GM12878 (cell line): ENCODE results near the gene MDFIC. TPM values are rescaled to one million over a fixed set of nuclear protein-coding genes. Genes with fewer than 3 reads are reported as not detected.

Experiments
- CHD4 ChIP-seq: fragments of 200-600 bp; sonication (generic); IDR thresholded peaks from 2 replicates; pipeline ENCODE4 v1.6.1; 2016; ENCODE audit warnings: mild to moderate bottlenecking
- HSF1 ChIP-seq: fragments of 150-350 bp; IDR thresholded peaks from 2 replicates; pipeline ENCODE4 v1.6.1; 2014; ENCODE audit warnings: mild to moderate bottlenecking, low read depth, low read length
- LARP7 ChIP-seq: fragments of 450-650 bp; IDR thresholded peaks from 2 replicates; pipeline ENCODE4 v1.6.1; 2017; ENCODE audit warnings: mild to moderate bottlenecking
- MLLT1 ChIP-seq: fragments of 450-650 bp; IDR thresholded peaks from 2 replicates; pipeline ENCODE4 v1.6.1; 2016; ENCODE audit warnings: mild to moderate bottlenecking
- NFIC ChIP-seq: IDR thresholded peaks from 2 replicates; pipeline ENCODE4 v1.6.1; 2012; ENCODE audit warnings: low read depth, mild to moderate bottlenecking, inconsistent platforms, low read length, moderate library complexity
- RAD51 ChIP-seq: fragments of 450-650 bp; IDR thresholded peaks from 2 replicates; pipeline ENCODE4 v1.6.1; 2016; ENCODE audit warnings: moderate library complexity, mild to moderate bottlenecking, inconsistent platforms
- REST ChIP-seq: IDR thresholded peaks from 2 replicates; pipeline ENCODE4 v1.6.1; 2012; ENCODE audit warnings: mild to moderate bottlenecking, low read depth, low read length
- SRF ChIP-seq, 2 experiments: IDR thresholded peaks; 2 replicates each; pipeline ENCODE4 v1.6.1; 2011; ENCODE audit warnings: low read depth in 2 of 2, low read length in 2 of 2, mild to moderate bottlenecking in 1 of 2, moderate library complexity in 1 of 2
- polyA plus RNA-seq, 11 experiments: library from polyadenylated mRNA; depleted of rRNA in 4 of 11; unstranded in 6 of 11; stranded (reverse) in 5 of 11; fragments of >200 nt; fragmentation: Nextera tagmentation in 4 of 11; fragmentation: Illumina TruSeq in 1 of 11; extraction: Ambion mirVana in 4 of 11; extraction: Trizol in 1 of 11; gene quantifications; 1 replicate in 1 of 11; 2 replicates in 10 of 11; pipeline versions ENCODE4 v1.2.1 to v1.2.3, GENCODE V29; 2011 to 2016; ENCODE audit warnings: inconsistent platforms in 2 of 11, missing spikeins in 2 of 11, low read depth in 1 of 11
- total RNA-seq, 4 experiments: library from RNA; depleted of rRNA in 3 of 4; stranded (reverse); fragments of >200 nt in 3 of 4; fragmentation: Illumina TruSeq in 1 of 4; extraction: Trizol in 1 of 4; gene quantifications; 2 replicates each; pipeline versions ENCODE4 v1.2.1 to v1.2.3, GENCODE V29; 2013 to 2021
- TF ChIP-seq, protein P1 (sequence below): IDR thresholded peaks from 2 replicates; pipeline ENCODE4 v1.6.1; 2012; ENCODE audit warnings: improper control_type of control experiment, low read depth, low read length; ENCODE audit not compliant: insufficient replicate concordance
- TF ChIP-seq, protein P2 (sequence below): fragments of 450-650 bp; IDR thresholded peaks from 2 replicates; pipeline ENCODE4 v1.6.1; 2017; ENCODE audit warnings: antibody characterized with exemption, mild to moderate bottlenecking, moderate library complexity

MDFIC gene
- total and polyA plus RNA-seq, 10 of the 15 experiments (the other 5 are each of a cell fraction or from before 2014, with no cell fraction given), result 7.3 to 58.4 (median 40.0) TPM

DNA sequence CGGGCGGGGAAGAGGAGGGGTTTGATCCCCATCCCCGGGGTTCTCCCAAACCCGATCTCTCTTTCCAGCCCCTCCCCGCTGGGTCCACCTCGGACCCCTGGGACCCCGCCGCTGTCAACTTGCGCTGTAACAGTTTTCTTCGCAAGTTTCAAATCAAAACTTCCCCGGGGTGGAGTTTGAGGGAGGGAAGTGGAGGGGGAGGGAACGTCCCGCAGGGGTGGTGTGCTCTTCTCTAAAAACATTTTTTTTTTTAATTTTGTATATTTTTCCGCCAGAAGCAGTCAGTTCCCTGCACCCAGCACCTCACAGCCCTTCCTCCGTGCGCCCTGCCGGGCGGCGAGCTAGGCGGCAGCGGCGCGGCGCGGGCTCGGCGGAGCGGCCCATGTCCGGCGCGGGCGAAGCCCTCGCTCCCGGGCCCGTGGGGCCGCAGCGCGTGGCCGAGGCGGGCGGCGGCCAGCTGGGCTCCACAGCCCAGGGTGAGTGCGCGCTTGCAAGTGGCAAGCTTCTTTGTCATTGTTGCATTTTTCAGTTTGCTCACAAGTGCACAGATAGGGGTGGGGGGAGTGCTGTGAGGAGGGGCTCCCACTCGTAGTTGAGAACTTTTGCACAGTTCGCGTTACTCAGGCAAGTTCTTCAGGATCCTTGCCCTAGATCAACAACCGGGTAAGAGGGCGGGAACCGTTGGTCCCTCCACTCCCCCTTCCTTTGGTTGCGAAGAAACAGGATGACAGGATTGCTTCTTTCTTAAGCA, 933 bp downstream of the MDFIC start (continued):
- TF ChIP-seq REST (no peak), RAD51 (no peak), SRF (IDR thresholded peaks at IDR 0.05; ENCODE audit: low read depth in 2 of 2, low read length in 2 of 2) (no peak), MLLT1 (no peak), HSF1 (no peak), NFIC (no peak), CHD4 (no peak), LARP7 (peak; percentile 78)
- TF ChIP-seq, protein P1, sequence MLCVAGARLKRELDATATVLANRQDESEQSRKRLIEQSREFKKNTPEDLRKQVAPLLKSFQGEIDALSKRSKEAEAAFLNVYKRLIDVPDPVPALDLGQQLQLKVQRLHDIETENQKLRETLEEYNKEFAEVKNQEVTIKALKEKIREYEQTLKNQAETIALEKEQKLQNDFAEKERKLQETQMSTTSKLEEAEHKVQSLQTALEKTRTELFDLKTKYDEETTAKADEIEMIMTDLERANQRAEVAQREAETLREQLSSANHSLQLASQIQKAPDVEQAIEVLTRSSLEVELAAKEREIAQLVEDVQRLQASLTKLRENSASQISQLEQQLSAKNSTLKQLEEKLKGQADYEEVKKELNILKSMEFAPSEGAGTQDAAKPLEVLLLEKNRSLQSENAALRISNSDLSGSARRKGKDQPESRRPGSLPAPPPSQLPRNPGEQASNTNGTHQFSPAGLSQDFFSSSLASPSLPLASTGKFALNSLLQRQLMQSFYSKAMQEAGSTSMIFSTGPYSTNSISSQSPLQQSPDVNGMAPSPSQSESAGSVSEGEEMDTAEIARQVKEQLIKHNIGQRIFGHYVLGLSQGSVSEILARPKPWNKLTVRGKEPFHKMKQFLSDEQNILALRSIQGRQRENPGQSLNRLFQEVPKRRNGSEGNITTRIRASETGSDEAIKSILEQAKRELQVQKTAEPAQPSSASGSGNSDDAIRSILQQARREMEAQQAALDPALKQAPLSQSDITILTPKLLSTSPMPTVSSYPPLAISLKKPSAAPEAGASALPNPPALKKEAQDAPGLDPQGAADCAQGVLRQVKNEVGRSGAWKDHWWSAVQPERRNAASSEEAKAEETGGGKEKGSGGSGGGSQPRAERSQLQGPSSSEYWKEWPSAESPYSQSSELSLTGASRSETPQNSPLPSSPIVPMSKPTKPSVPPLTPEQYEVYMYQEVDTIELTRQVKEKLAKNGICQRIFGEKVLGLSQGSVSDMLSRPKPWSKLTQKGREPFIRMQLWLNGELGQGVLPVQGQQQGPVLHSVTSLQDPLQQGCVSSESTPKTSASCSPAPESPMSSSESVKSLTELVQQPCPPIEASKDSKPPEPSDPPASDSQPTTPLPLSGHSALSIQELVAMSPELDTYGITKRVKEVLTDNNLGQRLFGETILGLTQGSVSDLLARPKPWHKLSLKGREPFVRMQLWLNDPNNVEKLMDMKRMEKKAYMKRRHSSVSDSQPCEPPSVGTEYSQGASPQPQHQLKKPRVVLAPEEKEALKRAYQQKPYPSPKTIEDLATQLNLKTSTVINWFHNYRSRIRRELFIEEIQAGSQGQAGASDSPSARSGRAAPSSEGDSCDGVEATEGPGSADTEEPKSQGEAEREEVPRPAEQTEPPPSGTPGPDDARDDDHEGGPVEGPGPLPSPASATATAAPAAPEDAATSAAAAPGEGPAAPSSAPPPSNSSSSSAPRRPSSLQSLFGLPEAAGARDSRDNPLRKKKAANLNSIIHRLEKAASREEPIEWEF, result no peak
- TF ChIP-seq, protein P2, sequence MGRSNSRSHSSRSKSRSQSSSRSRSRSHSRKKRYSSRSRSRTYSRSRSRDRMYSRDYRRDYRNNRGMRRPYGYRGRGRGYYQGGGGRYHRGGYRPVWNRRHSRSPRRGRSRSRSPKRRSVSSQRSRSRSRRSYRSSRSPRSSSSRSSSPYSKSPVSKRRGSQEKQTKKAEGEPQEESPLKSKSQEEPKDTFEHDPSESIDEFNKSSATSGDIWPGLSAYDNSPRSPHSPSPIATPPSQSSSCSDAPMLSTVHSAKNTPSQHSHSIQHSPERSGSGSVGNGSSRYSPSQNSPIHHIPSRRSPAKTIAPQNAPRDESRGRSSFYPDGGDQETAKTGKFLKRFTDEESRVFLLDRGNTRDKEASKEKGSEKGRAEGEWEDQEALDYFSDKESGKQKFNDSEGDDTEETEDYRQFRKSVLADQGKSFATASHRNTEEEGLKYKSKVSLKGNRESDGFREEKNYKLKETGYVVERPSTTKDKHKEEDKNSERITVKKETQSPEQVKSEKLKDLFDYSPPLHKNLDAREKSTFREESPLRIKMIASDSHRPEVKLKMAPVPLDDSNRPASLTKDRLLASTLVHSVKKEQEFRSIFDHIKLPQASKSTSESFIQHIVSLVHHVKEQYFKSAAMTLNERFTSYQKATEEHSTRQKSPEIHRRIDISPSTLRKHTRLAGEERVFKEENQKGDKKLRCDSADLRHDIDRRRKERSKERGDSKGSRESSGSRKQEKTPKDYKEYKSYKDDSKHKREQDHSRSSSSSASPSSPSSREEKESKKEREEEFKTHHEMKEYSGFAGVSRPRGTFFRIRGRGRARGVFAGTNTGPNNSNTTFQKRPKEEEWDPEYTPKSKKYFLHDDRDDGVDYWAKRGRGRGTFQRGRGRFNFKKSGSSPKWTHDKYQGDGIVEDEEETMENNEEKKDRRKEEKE, result no peak
